ENCODE results near the gene PRDM7. TPM values are rescaled to one million over a fixed set of nuclear protein-coding genes. Genes with fewer than 3 reads are reported as not detected.

The PRDM7 gene
- polyA plus RNA-seq, 1 donor from 2014 or later, result not detected

DNA sequence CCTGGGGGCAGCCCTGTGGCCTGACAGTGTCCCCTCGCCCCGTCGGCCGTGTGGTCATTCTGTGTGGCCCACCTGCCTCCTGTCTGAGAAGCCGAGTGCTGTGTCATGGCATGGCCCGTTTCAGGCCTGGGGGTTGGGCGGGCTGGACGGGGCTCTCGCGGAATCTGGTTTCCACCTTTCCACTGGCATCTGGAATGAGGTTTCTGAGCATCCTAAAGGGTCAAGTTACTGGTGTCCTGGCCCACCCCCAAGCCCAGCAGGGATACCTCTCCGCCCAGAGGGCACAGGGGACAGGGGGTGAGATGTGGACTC lies 65.7 kb downstream of the PRDM7 start:
- no peak overlapping the region for H3K9ac ChIP-seq (ENCODE audit: low read length)
- no peaks in the 10 kb centered on the region for H3K27me3 ChIP-seq (ENCODE audit: insufficient read depth, low read depth, low read length)
- H3F3A ChIP-seq (ENCODE audit: insufficient read depth, low read length, poor library complexity, severe bottlenecking), result no peaks in the 10 kb centered on the region
- H2AFZ ChIP-seq (ENCODE audit: low read depth, low read length), result no peak overlapping the region
- H3K27ac ChIP-seq (ENCODE audit: low read length), result no peak overlapping the region
- H3K9me2 ChIP-seq (ENCODE audit: insufficient read depth, low read length), result no peaks in the 10 kb centered on the region
- H3K79me2 ChIP-seq (replicated peaks; ENCODE audit: insufficient read depth, low read length), result no peaks in the 10 kb centered on the region
- H3K4me3 ChIP-seq (ENCODE audit: low read length), result no peak overlapping the region
- no peak overlapping the region for H3K4me2 ChIP-seq (ENCODE audit: low read length)
- TF ChIP-seq EZH2 (IDR thresholded peaks at IDR 0.05; ENCODE audit: borderline replicate concordance, insufficient read depth, low read length, poor library complexity, severe bottlenecking), result no peak
- no peak for TF ChIP-seq EP300 (conservative IDR thresholded peaks at IDR 0.05; ENCODE audit: poor library complexity, severe bottlenecking)
- no peak for TF ChIP-seq CTCF (IDR thresholded peaks at IDR 0.05; ENCODE audit: poor library complexity, severe bottlenecking)
- no peak for TF ChIP-seq REST (IDR thresholded peaks at IDR 0.05; ENCODE audit: borderline replicate concordance)
- TF ChIP-seq RAD21 (conservative IDR thresholded peaks at IDR 0.05), result no peak
- TF ChIP-seq MXI1 (conservative IDR thresholded peaks at IDR 0.05; ENCODE audit: poor library complexity, severe bottlenecking), result no peak
- TF ChIP-seq SMC3 (conservative IDR thresholded peaks at IDR 0.05; ENCODE audit: poor library complexity), result no peak
- no peak for TF ChIP-seq POLR2AphosphoS5 (IDR thresholded peaks at IDR 0.05)
- TF ChIP-seq TAF1 (IDR thresholded peaks at IDR 0.05; ENCODE audit: low read depth), result no peak
- H3K36me3 ChIP-seq (ENCODE audit: insufficient read depth, low read length), result no peaks in the 10 kb centered on the region
- no peaks in the 10 kb centered on the region for H4K20me1 ChIP-seq (ENCODE audit: insufficient read depth)
- no peaks in the 10 kb centered on the region for H3K9me3 ChIP-seq (ENCODE audit: low read length)

GRCh38 chr16:90010676-90011507 lies 66.2 kb downstream of the PRDM7 start:
- Histone ChIP-seq H3K9me3 (ENCODE audit: low read length) (no peaks in the 10 kb centered on the region), H3K79me2 (replicated peaks; ENCODE audit: insufficient read depth, low read length) (no peaks in the 10 kb centered on the region), H3F3A (ENCODE audit: insufficient read depth, low read length, poor library complexity, severe bottlenecking) (no peaks in the 10 kb centered on the region), H3K36me3 (ENCODE audit: insufficient read depth, low read length) (no peaks in the 10 kb centered on the region), H2AFZ (ENCODE audit: low read depth, low read length) (no peak overlapping the region), H3K9me2 (ENCODE audit: insufficient read depth, low read length) (no peaks in the 10 kb centered on the region), H3K9ac (ENCODE audit: low read length) (no peak overlapping the region), H4K20me1 (ENCODE audit: insufficient read depth) (no peaks in the 10 kb centered on the region), H3K27me3 (ENCODE audit: insufficient read depth, low read depth, low read length) (no peaks in the 10 kb centered on the region), H3K4me2 (ENCODE audit: low read length) (no peak overlapping the region), H3K4me3 (ENCODE audit: low read length) (no peak overlapping the region), H3K27ac (ENCODE audit: low read length) (no peak overlapping the region)
- TF ChIP-seq EP300 (conservative IDR thresholded peaks at IDR 0.05; ENCODE audit: poor library complexity, severe bottlenecking) (no peak), MXI1 (conservative IDR thresholded peaks at IDR 0.05; ENCODE audit: poor library complexity, severe bottlenecking) (no peak), SMC3 (conservative IDR thresholded peaks at IDR 0.05; ENCODE audit: poor library complexity) (no peak), REST (IDR thresholded peaks at IDR 0.05; ENCODE audit: borderline replicate concordance) (no peak), RAD21 (conservative IDR thresholded peaks at IDR 0.05) (no peak), POLR2AphosphoS5 (IDR thresholded peaks at IDR 0.05) (no peak), CTCF (IDR thresholded peaks at IDR 0.05; ENCODE audit: poor library complexity, severe bottlenecking) (no peak), TAF1 (IDR thresholded peaks at IDR 0.05; ENCODE audit: low read depth) (no peak), EZH2 (IDR thresholded peaks at IDR 0.05; ENCODE audit: borderline replicate concordance, insufficient read depth, low read length, poor library complexity, severe bottlenecking) (no peak)

Measured in neural cell (in vitro differentiated cells).